Eye (tissue), 1 donor: ENCODE data around the gene ANKRD29.

Experiments
- DNase-seq: peaks from one replicate; pipeline ENCODE4 v3.0.0-alpha.2; 2015

Gene ANKRD29, protein sequence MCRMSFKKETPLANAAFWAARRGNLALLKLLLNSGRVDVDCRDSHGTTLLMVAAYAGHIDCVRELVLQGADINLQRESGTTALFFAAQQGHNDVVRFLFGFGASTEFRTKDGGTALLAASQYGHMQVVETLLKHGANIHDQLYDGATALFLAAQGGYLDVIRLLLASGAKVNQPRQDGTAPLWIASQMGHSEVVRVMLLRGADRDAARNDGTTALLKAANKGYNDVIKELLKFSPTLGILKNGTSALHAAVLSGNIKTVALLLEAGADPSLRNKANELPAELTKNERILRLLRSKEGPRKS

DNA sequence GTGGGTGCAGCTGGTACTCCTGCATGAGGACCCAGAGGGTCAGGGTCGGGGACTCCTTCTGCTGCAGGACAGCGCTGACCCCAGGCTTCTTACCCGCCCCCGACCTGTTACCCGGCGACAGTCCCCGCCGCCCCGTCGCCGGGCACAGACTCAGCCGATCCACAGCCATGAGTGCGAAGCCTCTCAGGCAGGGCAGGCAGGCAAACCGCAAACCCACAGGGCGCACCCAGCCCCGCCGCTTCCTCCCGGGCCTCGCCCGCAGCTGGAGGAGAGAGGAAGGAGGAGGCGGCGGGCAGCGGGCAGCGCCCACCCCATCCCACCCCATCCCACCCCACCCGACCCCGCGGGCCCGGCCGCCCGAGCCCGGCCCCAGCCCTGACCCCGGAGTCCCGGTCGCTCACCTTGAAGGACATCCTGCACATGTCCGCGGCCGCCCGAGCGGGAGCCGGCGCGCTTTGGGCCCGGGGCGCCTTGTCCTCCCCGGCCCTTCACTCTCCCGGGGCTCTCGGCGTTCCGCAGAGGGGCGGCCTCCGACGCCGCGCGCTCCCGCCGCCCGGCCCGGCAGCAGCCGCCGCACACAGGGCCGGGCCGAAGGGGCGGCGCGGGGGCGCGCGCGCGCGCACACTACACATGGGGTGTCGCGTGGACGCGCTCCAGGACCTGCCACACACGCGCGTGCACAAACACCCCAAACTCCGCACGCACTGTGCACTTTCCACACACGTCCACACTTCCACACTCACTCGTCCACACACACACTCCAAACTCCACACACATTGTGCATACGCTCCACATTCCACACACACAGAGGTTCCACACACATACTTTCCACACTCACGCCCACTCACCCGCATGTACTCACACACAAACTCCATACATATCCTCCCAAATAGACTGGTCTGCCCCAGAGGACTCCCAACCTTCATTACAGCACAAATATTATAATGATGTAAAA lies at the start of gene ANKRD29:
ANKRD29 (minus strand) TSS at position 603 of the 955 bp plus-strand sequence; CDS start at position 422, 181 bp downstream.
- DNase-seq: peak; percentile 73

DNA sequence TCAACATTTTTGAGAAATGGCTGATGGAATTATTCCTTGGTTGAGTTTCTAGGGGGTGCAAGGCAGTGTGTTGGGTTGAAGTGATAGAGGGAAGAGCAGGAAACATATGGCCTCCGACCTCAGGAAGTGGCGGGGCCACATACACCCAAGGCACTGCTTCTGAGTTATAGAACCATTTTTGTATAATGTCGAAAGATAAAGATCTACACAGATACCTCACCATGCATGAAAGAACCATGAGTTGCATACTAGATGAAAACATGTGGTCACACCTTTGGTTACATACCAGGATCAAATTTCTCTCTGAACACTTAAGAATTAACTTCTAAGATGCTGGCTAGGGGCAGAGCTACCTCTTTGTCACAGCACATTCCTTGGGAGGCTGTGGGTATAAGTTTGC lies 49.7 kb upstream of the ANKRD29 start:
- DNase-seq: no peak

DNA sequence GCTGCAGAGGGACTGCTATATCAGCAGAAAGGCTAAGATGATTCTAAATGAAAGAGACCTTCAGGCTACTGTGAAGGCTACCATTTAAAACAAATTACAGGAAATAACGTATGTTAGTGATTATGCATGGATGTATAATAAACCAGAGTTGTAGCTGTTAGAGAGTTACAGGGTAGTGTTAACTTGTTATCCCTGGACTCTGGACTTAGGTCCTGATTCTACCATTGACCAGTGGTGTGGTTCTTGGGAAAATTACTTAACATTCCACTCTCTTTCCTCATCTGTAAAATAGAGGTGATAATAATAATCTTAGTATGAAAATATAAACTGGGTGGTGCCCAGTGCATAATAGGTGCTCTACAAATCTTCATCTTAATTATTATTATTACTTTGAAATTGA lies 48.7 kb upstream of the ANKRD29 start:
- DNase-seq: no peak

DNA sequence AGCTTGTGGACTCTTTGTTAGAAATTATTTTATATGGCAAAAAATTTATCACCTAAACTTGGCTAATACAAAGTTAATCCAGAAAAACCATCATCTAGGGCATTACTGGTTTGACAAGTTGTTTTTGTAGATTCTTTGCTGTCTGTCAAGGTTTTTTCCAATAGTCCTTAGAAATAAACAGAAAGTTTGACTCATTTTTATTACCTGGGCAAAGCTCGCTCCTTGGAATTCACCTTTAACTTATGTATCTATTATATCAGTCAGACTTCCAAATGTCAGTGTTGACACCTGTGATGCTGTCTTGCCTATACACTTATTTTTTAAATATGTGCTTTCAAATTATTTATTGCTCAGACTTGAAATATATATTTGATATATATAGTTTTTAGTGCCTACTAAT lies 48.2 kb upstream of the ANKRD29 start:
- no peak for DNase-seq

DNA sequence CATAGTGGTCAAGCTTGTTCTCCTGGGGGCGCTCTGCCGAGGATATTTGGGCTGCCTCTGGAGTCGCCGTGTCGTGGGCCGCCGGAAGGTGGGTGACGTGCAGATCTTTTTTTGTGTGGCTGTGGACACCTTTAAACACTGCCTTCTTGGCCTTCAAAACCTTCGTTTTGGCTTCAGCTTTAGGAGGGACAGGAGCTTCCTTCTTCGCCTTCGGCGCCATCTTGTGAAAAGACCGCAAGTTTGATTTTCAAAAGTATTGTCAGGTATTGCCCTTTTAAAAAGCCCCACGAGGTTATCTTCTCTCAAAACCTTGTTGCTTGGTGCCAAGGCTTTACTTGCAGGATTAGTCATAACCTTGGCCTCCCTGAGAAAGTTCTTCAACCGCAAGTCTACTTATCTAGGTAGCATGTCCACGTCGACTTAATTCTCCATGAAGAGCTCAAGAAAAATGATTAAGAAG lies 47.4 kb upstream of the ANKRD29 start:
- DNase-seq: no peak

DNA sequence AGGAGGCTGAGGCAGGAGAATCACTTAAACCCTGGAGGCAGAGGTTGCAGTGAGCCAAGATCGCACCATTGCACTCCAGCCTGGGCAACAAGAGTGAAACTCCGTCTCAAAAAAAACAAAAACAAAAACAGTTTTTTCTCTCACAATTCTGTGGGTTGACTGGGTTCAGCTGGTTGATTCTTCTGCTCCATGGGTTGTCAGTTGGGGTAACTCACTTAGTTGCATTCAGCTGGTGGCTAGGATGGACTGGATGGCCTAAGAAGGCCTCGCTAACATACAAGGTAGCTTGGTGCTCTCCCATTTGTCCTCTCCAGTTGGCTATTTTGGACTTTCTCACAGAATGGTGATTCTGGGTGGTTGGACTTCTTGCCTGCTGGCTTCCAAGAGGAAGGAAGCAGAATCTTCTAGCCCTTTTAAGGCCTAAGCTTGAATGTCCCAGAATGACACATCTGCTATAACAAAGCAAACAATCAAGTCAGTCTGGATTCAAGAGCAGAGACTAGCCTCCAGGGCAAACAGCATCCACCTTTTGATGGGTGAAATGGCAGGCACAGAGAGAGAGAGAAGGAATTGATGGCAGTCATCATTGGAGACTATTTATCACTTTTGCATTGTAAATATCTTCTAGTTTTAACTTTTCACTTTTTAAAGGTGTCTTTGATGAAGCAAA lies 44.4 kb upstream of the ANKRD29 start:
- DNase-seq: no peak

DNA sequence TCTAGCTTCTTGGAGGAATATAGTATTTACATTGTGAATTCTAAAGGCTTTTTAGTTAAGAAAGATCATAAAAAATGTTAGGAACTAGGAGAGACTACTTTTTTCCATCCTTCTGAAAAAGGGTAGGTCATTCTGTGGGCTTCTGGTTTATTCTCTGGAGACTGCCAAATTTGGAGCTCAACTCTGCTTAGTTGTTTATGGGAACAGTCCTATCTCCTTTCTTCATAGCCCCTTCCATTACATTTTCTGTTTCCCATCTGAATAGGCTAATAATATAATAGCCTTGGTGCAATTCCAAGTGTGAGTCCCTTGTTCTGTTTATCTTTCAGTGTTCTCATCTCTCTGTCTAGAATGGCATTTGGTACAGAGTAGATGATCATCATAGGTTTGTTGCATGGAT lies 42.1 kb upstream of the ANKRD29 start:
- DNase-seq: no peak

DNA sequence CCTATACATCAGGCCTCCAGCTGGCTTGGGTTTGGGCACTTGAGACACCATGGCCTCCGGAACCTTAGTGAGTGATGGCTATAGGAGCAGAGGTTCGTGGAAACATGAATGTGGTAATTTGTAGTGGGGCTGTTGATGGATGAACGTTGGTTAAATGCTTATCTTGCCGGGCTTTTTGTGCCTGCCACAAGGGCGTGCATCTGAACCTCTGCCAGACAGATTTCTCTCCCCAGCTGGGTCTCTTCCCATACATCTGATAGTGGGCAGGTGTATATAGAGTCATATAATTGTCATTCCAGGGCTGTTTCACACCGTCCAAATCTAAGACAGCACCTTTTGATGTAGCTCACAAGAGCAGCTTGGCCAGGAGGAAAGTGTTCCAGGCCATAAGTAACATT lies 41.3 kb upstream of the ANKRD29 start:
- no peak for DNase-seq

DNA sequence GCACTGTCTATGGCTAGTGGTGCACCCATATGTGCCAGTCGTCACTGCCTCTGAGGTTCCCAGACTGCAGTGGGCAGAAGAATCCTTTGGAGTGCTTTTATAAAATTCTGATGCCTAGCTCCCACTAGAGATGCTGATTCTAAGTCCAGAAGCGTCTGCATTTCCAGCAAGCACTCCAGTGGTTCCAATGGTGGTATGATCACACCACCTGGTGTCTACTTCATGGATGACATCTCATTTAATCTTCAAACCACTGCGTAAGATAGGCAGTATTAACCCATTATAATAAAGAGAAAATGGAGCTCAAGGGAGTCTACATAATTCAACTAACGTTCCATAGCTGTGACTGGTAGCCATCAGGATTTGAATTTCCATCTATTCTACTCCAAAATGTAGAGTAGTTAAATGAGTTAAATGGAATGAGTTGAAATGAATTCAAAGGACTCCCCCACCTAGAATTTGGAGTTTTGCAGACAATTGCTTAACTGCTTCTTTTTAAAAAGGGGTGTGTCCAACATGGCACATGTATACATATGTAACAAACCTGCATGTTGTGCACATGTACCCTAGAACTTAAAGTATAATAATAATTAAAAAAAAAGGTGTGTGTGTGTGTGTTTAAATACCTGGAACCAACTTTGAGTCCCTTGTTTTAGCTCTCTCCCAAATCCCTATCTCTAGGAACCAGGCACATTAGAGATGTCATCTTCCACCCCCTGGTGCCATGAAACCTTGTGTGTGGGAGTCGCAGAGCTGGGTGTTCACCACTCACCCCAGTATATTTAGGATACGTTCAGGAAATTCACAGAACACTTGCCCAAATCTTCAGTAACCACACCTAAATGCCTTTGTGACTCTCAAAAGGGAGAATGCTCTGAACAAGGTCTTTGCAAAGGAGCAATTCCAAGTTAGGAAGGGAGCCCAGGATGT lies 40.6 kb upstream of the ANKRD29 start:
- DNase-seq: peak; percentile 66

DNA sequence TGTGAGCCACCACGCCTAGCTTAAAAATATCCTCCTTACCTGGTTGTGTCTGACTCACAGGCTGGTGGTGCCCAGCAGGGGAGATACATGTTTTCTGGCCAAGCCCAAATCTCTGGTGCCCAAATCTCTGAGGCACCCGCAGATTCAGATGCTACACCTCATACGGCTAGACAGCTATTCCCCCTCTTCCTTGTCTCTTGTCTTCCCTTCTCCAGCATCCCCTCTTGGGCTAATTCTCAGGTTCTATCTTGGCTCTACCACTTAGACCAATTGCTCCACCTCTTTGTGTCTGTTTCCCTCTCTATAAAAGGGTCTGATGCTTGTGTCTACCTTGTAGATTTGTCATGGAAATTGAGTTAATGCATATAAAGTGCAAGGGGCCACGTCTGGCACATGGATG lies 39.9 kb upstream of the ANKRD29 start:
- DNase-seq: no peak

DNA sequence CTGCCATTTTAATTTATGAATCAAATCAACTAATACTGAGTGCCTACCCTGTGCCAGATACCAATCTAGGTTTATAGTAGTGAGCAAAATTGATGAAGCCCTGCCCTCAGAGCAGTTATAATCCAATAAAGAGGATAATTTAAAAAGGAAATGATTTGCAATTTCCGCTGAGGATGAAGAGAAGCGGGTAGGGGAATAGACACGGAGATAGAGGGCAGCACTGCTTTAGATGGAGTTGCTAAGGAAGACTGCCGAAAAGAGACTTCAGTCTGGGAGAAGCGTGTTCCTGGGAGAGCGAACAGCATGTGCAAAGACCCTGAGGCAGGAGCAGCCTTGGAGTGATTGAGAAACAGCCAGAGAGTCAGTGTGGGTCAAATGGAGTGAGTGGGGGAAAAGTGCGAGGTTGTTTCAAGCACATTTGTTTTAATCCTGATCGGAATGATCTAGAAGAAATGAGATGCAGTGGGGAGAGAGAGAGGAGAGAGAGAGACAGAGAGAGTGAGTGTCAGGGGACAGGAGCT lies 38.9 kb upstream of the ANKRD29 start:
- DNase-seq: no peak

DNA sequence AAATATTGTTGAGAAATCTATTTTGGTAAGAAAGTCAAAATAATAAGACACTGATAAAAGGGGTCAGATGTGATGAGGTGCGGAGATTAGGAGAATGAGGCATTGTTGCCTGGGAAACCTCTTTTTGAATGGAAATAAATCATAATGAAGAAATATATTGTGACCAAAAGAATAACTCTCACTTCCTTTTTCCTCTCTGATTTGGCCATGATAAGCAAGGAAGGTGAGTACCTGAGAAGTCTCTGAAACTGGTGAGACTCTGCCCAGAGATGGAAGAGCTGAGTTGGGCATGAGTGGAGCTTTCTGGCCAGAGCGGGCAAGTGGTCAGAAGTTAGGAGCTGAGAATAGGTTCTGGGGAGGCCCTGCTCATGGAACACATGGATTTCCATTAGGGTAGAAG lies 38.3 kb upstream of the ANKRD29 start:
- no peak for DNase-seq

DNA sequence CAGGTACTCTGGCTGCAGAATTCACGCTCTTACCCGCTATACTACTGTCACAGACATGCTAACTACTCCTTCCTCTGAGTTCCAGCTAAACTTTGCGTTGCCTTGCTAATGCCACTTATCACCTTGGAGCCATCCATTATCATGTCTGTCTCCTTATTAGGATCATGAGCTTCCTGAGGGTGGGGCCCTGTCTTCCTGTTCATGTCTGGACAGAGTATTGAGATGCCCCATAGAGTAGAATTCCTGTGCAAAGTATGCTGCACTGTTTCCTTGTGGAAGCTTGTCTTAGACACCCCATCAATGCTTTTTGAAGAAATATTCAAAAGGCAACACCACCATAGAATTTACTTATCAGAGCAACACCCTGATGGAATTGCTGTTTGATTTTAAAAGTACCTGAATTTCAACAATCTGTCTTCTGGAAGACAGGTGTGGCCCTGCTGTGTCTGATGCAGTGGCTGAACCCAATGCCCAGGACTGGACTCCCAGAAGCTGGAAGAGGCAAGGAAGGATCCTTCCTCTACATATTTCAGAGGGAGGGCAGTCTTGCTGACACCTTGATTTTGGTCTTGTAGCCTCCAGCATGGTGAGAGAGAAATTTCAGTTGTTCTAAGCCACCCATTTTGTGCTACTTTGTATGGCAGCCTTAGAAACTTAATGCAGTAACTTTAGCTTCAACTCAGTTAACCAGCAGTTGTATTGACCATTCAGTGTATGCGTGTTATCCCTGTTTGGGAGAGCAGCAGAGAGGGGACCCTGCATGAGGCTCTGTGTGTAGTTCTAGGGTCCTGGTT lies 32.1 kb upstream of the ANKRD29 start:
- no peak for DNase-seq

DNA sequence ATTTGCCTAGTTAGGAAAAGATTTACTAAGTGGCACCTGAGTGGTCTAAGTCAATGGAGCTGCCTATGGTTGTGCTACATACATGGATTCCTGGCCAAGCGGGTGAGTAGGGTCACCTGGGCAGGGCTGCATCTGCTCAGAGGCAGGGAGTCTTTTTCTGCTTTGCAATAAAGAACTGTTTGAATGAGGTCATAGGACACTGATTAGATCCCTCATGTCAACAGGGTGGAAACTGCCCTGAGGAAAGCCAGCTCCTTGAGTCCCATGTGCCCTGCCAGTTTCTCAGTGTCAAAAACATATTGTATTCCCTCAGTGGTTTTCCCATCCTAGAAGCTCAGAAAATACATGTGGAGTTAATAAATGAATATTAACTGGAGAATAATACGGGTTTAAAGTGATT lies 31.1 kb upstream of the ANKRD29 start:
- DNase-seq: no peak

DNA sequence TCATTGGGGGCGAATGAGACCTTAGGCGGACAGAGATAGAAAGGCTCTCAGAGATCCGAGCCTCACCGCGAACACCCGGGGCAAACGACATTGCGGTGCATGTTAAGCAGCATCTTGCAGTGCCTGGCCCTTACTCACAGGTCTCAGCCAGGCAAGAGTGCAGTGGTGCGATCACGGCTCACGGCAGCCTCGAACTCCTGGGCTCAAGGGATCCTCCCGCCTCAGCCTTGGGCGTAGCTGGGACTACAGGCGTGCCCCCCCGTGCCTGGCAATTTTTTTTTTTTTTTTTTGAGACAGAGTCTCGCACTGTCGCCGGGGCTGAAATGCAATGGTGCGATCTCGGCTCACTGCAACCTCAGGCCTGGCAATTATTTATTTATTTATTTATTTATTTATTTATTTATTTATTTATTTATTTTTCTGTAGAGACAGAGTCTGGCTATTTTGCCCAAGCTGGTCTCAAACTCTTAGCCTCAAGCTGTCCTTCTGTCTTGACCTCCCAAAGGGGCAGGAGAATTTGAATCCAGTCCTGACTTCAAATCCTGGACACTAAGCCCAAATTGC lies 27.9 kb upstream of the ANKRD29 start:
- peak; percentile 45 for DNase-seq

DNA sequence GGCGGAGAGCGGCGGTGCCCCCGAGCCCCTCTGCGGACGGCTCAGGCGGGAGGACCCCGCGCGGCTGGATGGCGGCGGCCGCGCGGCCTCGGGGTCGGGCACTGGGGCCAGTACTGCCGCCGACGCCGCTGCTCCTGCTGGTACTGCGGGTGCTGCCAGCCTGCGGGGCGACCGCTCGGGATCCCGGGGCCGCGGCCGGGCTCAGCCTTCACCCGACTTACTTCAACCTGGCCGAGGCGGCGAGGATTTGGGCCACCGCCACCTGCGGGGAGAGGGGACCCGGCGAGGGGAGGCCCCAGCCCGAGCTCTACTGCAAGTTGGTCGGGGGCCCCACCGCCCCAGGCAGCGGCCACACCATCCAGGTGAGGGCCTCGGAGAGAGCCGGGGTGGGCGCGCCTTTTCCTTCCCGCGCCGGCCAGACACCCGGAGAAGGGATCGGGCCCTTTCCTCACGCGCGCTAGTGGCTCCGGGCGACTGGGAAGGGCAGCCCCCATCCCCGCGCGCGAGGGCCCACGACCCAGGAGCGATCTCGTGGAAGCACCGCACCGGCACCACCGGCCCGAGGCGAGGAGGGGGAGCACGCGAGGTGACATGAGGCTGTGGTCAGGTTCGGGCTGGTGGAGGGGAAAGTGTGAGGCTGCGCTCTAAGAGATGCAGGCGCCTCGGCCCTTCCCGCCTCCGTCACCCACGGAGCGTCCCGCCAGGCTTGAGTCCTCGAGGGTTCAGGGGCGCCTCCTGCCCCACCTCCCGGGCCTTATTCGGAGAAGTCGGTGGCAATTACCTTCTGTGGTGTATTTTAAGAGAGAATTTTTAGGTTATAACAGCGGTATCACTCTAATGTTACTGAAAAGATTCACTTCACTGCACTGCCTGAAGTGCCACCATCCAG lies 27.1 kb upstream of the ANKRD29 start:
- DNase-seq: peak; percentile 48

DNA sequence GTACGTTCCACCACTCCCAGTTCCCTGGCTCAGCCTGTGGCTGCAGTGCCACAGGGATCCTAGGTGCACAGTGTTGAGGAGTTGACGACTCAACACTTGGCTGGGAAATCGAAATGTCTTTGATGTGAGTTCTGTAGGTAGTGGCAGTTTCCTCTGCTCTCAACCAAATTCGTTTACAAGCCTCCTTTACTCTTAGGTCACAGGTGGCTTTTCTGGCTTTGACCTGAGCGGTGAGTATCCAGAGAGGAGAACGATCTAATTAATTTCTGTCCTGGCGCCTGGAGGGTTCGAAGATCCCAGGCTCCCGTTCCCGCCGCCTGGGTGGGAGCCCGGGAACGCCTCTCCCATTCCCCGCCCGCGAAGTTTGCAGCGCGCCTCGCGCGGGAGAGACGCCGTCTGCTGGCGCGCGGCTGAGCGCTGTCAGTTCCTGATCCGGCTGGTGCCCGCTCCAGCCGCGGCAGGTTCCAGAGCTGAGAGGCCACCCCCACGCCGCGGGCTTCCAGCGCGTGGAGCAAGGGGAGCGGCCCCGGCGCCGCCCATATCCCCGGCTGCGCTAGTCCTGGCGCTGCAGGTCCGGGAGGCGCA lies 26.4 kb upstream of the ANKRD29 start, which contains the start of gene LAMA3:
LAMA3 (plus strand) TSS at position 423 of the 585 bp plus-strand sequence. CDS start 231 bp downstream, outside the sequence.
- DNase-seq: peak; percentile 77

DNA sequence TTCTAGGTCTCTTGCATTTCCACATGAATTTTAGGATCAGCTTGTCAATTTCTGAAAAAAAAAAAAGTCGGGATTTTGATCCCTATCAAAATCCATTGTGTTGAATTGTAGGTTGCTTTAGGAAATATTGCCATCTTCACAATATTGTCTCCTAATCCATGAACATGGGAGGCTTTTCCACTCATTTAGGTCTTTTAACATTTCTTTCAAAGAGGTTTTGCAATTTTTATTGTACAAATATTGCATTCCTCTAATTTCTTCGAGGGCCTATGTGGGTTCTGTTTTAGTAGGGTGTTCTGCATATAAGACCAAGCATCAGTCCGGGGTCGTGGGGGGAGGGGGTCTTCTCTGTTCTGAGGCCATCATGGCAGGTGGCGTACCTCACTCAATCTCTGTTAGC lies 25.8 kb upstream of the ANKRD29 start:
- DNase-seq: no peak
